ENCODE results near the gene DRD4.

The DRD4 gene

GRCh38 chr11:621838-622237, 15.2 kb upstream of the DRD4 start:
- DNase-seq (ENCODE audit: low read depth), result no peak

GRCh38 chr11:623349-623869, 13.7 kb upstream of the DRD4 start:
- no peak for DNase-seq (ENCODE audit: low read depth)

- DNase-seq (ENCODE audit: low read depth), result no peak
These were observed 12.9 kb upstream of the DRD4 start for GRCh38 chr11:623999-624704.

GRCh38 chr11:624705-625635, 12.1 kb upstream of the DRD4 start, which contains the start of gene CDHR5:
Gene CDHR5, minus strand, starts transcription at chr11:624955. Its CDS starts 53 bp downstream, at chr11:624902.
- DNase-seq (ENCODE audit: low read depth), result no peak

- no peak for DNase-seq (ENCODE audit: low read depth)
These were observed 11.3 kb upstream of the DRD4 start for GRCh38 chr11:625636-626268.

GRCh38 chr11:626475-627307, 10.4 kb upstream of the DRD4 start, which contains the start of gene SCT:
Gene SCT, minus strand, starts transcription at chr11:627181. Its CDS starts 38 bp downstream, at chr11:627143.
- DNase-seq (ENCODE audit: low read depth), result no peak

- DNase-seq (ENCODE audit: low read depth), result no peak
These were observed 9.8 kb upstream of the DRD4 start for GRCh38 chr11:627308-627576.

GRCh38 chr11:628056-628455, 9.0 kb upstream of the DRD4 start:
- no peak for DNase-seq (ENCODE audit: low read depth)

- DNase-seq (ENCODE audit: low read depth), result no peak
These were observed 7.9 kb upstream of the DRD4 start for GRCh38 chr11:629237-629583.

GRCh38 chr11:630871-631270, 6.2 kb upstream of the DRD4 start:
- DNase-seq (ENCODE audit: low read depth), result no peak

- DNase-seq (ENCODE audit: low read depth), result no peak
These were observed 1.0 kb upstream of the DRD4 start for GRCh38 chr11:635945-636510.

GRCh38 chr11:637333-637592, 194 bp downstream of the DRD4 start:
- DNase-seq (ENCODE audit: low read depth), result no peak

GRCh38 chr11:637593-638521, 788 bp downstream of the DRD4 start:
- DNase-seq (ENCODE audit: low read depth), result no peak

- DNase-seq (ENCODE audit: low read depth), result no peak
These were observed 1.7 kb downstream of the DRD4 start for GRCh38 chr11:638631-639331.

- DNase-seq (ENCODE audit: low read depth), result no peak
These were observed 2.4 kb downstream of the DRD4 start for GRCh38 chr11:639332-639955.

- no peak for DNase-seq (ENCODE audit: low read depth)
These were observed 3.1 kb downstream of the DRD4 start for GRCh38 chr11:640021-640706.

- DNase-seq (ENCODE audit: low read depth), result no peak
These were observed 4.8 kb downstream of the DRD4 start for GRCh38 chr11:641806-642370.

- DNase-seq (ENCODE audit: low read depth), result no peak
These were observed 6.3 kb downstream of the DRD4 start for GRCh38 chr11:643366-643765.

Measured in fibroblast of the conjunctiva (primary cell).